HG03064 (cell line): ENCODE data around the gene MCC.
A peak's percentile ranks its signal among the peaks of the same experiment; 100 is the strongest.

Source experiments
- ATAC-seq: cut with Tn5 transposase; IDR thresholded peaks from one replicate; pipeline ENCODE4 v1.9.1; 2021; ENCODE audit warnings: low read depth; ENCODE audit not compliant: unreplicated experiment

Gene MCC

DNA sequence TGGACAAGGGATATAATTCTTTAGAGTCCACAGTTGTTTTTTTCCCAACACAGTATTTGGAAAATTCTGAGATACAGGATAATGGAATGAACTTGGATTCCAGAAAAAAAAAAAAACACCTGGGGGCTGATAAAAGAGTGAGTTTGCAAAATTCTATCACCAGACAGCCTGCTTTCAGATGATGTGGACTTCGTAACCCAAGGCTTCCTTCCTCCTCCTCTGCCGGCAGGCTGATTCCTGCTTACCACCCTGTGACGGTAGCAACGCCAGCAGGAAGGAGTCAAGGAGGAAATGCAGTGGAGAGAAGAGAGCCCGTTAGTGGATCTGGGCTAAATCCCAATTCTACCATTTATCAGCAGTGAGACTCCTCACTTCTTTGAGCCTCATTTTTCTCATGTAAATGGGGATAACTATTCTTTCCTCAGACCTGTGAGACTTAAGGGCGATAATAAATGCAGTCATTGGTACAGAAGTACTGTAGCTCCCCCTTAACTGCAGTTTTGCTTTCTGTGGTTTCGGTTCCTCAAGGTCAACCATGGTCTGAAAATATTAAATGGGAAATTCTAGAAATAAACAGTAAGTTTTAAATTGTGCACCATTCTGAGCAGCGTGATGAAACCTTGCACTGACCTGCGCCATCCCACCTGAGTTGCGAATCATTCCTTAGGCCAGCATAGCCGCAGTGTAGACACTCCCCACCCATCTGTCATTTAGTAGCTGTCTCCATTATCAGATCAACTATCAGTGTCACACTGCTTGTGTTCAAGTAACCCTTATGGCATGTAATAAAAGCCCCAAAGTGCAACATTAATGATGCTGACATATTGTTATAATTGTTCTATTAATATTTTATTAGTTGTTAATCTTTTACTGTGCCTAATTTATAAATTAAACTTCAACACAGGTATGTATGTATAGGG lies 440.3 kb downstream of the MCC start:
- ATAC-seq = peak; percentile 81

DNA sequence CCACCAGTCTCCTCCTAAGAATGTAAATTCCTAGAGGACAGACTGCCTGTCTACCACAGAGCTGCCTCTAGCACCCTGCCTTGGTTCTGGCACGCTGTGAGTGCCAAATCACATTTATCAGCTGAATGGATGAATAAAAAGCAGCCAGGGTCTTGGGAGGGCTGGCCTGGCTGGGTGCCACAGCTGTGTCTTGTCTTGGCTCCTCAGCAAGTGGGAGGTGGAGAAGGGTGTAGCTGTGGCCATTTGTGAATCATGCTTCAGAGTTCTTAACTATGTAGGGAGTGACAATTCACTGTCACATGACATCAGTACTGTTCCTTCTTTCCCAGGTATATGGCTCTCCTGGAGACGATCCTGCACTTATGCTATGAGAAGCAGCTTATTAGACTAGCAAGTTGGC lies 441.0 kb downstream of the MCC start:
- no peak for ATAC-seq

DNA sequence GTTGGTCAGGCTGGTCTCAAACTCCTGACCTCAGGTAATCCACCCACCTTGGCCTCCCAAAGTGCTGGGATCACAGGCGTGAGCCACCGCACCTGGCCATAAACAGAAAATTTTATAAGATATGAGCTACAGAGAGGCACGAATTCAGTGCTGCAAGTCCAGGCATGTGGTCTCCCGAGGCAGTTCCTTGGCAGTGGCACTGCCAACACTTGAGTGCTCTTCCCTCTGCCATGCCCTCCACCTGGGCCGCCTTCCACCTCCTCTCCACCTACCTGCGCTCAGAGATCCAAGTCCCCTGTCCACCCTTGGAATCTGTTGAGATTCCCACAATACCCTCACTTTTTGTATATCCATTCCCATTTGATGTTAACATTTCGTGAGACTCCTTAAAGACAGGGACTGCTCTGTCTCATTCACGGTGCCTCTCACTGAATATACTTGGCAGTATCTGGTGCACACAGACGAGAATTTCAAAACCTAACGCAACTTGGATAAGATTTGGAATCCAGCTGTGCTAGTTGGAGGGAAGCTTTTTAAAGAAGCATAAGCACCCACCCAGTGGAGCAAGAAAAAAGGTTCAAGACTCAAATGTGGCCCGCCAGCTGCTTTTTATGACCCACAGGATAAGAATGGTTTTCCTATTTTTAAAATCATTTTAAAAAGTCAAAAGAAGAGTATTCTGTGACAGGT lies 443.3 kb downstream of the MCC start:
- ATAC-seq = no peak

DNA sequence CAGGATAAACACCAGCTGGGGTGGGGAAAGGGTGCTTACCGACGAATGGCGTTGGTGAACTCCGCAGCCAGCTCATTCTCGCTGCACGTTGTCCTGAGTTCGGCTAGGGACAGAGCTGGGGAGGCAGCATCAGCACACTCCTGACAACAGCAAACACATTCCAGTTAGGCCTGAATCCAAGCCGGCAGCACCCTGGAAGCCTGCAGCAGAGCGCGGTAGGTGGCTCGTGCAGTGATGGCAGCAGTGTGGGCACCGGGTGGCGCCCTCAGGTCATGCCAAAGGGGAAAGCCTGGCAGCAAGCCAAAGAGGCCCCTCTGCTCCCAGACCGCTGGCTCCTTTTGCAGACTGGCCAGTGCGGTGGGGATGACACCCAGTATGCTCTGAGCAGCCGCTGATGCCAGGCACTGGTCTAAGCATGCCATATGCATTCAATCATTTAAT lies 444.7 kb downstream of the MCC start:
- ATAC-seq = no peak

DNA sequence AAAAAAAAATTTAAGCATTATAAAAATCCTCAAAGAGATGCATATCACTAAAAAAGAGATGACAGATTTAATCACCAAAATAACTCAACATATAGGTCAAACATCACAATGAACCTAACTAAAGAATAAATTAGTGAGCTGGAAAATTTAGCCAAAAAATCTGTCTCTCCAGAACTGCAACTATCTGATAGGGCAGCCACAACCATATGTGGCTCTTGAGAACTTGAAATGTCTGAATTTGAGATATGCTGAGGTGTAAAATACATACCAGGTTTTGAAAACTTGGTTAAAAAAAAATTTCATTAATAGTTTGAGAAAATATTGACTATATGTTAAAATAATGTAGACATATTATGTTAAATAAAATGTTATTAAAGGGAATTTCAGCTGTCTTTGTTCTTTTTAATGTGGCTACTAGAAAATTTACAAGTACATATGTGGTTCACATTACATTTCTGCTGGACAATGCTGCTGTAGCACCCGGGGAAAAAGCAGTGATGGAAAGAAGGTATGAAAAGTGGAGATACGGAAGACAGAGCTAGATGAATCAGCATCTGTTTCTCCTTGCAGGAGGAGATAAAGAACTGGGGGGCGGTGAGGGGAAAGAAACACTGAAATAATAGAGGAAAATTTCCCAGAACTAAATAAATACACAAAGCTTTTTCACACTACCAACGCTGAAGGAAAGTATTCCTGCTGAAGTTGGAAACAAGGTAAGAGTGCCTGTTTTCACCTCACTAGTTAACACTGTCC lies 445.6 kb downstream of the MCC start:
- ATAC-seq = no peak

DNA sequence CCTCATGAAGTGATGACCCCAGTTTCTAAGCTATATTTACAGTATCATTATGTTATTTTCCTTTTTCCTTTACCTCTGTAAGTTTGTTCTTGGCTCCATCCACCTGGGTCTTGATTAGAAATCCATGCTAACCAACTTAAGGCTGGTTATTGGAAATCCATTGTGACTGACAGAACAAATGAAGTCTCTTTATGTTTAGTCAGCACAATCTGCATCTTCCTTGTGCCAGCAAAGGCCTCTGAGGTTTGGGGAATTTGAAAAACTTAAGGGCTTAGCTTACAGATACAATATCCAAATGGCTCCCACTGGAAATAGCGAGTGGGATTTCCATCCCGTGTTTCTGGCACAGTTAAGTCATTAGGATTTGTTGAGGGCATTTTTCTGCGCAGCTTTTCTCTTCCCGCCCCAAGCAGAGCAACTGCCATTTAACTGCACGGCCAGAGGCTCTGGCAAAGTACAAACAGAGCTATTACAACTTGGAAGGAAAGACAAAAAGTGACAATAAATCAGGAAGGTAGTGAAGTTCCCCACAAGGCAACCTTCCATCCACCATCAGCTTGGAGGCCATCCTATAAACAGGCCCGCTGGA lies 447.5 kb downstream of the MCC start:
- no peak for ATAC-seq

DNA sequence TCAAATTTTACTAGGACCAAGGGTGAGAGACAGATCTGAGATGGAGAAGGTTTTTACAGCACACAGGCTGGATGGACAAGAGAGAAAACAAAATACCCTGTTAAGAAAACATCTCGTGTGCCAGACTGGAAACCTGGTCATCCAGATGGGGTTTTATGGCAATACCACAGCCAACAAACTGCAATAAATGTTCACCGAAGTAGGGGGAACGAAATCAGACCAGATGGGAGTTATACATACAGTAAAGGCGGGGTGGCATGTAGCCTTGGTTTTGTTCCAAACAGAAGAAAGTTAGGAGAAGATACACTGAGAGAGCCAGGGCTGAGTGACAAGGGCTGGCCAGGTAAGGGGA lies 448.3 kb downstream of the MCC start:
- no peak for ATAC-seq

DNA sequence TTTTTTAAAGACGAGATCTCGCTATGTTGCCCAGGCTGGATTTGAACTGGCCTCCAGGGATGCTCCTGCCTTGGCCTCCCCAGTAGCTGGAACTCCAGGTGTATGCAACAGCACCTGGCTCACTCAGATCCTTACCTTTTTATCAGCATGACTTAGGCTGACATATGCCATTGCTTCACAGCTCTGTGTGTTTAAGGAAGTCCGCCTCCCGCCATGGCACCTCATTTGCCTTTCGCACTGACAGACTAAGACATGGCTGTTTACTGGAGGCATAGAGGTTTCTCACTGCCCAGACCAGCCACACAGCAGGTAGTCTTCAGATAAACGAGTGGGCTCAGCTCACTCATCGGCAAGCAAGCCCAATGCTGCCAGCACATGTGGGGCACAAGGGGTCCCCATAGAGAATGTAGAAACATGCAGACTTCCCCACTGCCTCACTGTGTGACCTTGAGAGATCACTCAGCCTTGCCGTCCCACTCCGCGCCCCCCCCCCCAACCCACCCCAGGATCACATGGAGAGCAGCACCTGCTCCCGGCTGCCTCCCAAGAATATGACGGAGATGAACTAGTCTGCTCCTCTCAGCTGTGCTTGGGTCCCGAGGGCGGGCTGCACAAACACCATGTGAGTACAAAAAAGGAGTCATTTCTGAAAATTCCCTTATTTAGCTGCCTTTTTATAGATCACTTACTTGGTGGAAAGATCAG lies 448.9 kb downstream of the MCC start:
- no peak for ATAC-seq

DNA sequence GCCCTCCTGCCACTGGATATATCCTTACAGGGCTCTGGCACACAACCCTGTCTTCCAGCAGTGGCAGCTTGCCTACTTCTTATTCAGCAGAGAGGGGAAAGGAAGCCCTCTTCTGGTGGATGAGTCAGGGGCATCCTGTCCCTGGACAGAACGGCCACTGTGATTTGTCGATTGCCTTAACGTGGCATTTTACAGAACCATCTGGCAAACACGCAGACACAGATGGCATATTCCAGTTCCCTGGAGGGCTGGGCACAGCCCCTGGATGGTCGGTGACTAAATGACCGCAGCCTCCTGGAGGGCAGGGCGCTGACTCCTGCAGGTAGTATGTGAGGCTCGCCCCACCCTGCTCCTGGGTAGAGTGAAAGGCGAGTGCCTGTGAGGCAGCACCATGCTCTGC lies 449.5 kb downstream of the MCC start:
- no peak for ATAC-seq

DNA sequence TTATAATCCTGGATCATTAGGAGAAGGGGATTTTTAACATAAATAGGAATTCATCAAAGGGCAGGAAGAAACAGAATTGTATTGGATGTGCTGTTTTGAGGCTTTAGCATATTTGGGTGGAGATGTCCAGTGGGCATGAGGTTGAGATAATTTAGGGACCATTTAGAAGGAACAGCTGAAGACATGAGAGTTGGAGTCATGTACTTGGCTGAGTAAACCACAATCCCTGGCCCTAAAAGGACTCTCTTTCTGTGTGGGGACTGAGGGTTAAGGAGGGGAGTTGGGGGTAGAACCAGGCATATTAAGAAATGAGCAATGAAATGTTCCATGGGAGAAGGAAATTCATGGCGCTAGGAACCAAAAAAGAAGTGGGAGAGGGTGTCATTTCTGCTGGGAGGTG lies 450.1 kb downstream of the MCC start:
- ATAC-seq = no peak

DNA sequence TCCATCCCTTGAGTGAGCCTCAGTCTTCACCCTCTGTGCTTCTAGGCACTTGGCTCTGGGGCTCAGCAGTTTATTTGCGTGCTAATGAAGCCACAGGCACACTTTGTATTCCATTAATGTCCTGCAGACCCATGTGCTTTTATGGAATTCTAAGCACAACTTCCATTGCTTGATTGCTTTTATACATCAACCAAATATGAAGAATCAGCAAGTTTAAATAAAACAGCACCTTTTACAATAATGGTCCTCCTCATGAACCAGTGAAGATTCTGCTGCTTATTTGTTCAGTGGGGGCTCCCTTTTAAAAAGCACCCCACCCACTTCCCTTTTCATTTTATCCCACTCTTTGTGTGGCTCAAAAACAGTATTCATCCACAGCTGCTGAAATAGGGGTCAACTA lies 451.4 kb downstream of the MCC start:
- ATAC-seq = no peak

DNA sequence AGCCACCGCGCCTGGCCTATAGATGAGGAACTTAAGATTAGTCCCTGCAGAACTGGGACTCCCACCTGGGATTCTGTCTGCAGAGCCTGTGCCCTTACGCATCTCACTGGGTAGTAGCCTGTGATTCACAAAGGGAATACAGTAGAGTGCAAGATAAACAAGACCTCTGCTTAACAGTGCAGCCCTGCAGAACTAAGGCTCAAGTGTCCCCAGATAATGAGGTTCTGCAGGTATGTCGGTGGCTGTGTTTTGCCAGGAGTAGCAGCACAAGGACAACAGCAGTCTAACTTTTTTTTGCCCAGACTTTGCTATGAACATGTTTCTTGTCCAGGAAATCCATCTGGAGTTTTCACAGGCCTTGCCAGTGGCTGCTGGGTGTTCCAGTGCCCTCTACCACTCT lies 451.9 kb downstream of the MCC start:
- no peak for ATAC-seq

DNA sequence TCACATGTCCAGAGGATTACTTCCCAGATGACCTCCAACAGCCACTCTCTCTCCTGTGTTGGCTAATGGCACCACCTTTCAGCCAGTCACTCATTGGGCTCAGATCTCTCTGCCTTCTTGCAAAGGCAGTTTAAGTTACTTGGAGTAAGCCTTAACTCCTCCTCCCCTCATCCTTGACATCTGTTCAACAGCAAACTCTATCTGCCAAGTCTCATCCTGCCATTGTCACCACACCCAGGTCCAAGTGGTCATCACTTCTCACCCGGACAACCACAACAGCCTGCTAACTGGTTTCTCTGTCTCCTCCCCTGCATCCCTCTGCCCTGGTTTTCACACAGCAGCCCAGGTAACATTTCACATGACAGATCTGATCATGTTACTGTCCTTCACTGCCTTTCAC lies 453.2 kb downstream of the MCC start:
- no peak for ATAC-seq

DNA sequence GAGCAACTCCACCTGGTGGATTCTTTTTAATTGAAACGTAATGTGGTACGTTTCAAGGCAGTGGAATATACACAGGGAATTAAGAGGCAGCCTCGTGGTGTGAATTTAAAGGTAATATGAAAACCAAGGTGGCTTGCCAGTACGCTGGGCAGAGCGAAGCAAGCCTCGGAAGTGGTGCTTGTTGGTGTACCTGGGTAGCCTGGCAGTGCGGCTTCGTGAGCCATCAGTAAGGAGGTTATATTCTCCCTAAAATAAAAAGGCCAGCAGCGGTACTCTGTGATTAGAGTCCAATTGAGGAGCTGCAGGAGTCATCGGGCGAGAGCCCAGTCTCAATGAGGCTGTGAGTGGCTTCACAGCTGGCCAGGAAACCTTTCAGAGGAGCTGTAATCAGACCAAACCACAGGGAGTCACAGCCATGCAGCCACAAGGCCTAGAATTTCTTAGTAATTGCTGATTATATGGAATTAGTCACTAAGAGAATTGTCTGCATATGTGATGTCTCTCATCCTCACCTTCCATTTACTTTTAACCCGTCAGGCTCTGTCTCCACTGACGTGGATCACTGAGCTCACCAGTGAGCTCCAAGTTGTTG lies 454.0 kb downstream of the MCC start:
- ATAC-seq = no peak

DNA sequence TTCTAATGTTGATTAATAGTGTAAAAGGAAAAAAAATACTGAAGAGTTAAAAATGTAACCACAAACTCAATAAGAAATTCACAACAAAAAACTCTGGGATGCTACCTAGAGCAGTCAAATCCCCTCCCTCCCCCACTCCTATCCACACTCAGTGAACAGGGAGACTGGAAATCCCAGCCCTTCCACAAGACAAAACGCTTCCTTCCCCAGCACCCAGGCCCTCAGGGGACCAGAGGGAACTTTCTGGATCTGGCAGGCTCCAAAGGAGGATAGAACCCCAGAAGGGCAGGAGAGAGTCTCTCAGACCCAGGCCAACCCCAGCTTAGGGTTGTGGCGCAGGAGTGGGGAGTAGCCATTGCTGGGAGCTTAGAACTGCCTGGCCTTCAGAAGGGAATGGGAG lies 456.7 kb downstream of the MCC start:
- ATAC-seq = no peak

DNA sequence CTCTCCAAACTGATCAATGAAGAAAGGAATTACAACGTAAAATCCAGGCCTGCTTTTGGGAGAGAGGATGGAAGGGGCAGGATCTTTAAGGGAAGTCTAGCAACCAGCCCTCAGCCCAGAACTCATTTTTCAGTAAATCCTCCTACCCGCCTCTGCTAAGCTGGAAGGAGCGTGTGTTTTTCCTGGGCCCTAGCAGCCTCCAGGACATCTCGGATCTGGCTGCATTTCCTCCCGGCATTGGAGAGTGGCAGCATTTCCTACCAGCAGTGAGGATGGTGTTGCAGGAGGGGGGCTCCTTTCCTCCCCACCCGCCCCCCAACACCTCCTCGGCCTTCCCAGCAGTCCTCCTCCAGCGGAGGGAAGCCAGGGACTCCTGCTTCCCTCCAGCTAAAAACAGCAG lies 457.1 kb downstream of the MCC start:
- ATAC-seq = no peak

DNA sequence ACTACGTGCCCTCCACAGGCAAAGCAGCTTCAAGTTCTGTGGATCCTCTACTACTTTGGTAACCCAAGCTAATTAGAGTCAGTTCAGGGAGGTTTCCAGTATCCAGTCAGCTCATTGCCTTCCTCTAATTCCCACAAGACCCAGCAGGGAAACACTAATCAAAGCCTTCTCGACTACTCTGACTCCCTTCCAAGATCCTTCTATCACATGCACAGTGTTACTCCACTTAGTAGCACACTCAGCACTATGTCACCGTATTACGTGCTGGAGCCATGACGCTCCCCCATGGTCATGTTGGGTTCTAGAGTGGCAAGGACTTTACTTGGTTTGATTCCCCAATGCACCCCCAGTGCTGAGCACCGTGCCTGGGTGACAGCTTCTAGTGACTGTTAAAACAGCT lies 458.6 kb downstream of the MCC start:
- no peak for ATAC-seq

DNA sequence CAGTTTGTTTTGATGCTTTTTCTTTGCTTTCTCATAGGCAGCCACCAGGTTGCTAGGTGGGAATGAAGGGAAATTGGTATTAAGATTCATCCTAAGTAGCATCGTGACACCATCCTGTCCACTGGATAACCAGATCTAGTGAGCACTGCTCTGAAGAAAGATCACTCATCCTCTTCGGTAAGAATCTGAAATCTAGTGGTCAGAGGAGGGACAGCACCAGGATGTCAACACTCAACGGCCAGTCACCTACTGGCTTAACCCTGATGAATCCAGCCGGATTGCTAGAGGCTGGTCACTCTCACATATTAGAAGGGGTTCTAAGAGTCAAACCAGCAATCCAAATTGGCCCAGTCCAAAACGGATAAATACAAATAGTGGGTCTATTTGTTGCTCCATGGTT lies 460.8 kb downstream of the MCC start:
- ATAC-seq = no peak

DNA sequence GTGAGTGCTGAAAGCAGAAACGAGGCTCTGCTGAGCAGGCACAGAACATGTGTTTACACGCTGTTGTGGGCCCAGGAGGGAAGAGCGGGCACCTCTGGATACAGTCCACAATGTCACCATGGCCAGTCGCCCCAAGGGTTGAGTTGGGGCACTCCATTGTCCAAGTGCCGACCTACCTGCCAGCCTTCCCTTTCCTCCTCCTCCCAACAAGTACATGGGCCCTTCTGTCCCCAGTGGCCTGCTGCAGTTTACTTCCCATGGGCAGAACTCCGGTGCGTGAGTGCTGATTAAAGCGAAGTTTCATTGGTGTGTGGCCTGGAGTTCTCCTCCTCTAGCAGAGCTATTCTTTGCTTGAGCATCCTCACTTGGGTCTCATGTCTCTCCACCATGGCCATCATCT lies 461.2 kb downstream of the MCC start:
- no peak for ATAC-seq

DNA sequence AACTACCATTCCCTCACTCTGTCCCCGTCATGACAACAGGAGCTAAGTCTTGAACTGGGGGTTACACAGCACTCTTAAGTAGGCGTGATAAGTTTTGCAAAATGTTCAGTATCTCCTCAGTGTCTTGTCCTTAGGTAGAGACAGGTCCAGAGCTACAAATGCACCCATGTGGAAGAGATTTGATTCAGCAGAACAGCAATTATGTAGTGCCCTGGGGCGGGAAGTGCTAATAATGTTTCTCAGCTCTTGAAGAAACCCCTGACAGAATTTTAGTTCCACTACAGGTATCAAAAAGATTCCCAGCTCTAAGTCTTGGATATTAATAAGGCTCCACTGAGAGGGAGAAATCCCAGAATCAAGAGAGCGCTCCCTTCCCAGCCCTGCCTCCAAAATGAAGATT lies 462.0 kb downstream of the MCC start:
- ATAC-seq = no peak
